HG02870 (cell line): ENCODE data around the gene PRODH2.

ENCODE experiments used
- ATAC-seq: cut with Tn5 transposase; IDR thresholded peaks from one replicate; pipeline ENCODE4 v1.9.1; 2021; ENCODE audit warnings: mild to moderate bottlenecking, moderate library complexity; ENCODE audit not compliant: unreplicated experiment

PRODH2 gene

DNA sequence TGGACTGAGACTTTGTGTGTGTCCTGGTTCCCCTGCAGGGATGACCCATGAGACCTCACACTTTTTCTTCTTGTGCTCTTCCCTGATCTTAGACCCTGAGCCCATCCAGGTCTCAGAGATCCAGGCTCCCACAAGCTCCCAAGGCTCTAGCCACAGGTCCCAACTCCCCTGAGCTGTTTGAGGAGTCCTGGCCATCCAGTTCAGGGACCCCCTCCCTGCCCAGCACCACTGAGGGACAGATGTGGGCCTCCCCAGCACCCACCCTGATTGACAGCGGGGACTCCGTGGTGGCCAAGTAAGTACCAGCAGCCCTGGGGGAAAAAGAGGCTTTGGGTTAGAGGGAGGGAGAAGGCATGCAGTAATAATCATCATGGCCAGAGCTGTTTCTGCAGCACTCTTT lies 52.9 kb downstream of the PRODH2 start:
- no peak for ATAC-seq

DNA sequence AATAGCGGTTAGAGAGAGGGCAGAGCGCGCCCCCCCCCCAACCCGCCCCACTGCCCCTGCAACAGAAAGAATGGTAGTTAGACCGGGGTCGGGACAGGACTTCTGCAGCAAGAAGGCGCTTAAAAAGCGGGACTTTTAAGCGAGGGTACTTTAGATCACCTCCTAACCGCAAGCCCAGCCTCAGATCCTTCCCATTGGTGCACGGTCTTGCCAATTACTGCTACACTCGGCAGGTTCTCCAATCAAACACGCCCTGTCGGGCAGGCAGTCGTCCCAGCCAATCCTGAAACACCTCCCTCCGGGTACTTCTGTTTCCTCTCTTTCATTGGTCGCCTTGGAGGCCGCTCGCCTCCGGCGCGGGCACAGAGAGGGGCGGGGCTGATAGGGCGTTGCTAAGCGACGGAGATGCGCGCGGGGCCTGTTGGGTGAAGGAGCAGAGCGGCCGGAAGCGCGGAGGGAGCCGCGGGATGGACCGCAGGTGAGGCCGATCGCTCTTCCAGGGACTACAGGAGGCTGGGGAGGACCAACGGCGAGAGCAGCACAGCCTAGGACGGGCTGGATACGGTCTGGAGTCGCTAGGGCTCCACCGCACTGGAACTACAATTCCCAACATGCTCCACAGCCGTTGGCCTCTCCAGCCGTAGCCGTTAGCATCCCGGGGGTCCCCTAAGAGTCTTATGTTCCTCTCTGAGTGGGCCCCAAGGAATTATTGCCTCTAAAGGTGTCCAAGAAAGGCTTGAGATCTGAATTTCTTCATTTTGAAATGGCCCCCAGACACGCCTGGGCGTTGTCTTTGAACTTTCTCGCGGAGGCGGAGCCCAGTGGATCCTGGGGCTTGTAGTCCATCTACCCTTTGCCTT lies 54.7 kb downstream of the PRODH2 start, which contains the start of gene PROSER3:
TSS of gene PROSER3 (plus strand) at position 428 of the 860 bp plus-strand sequence. CDS start at position 468, 40 bp downstream.
- ATAC-seq = peak; percentile 96

DNA sequence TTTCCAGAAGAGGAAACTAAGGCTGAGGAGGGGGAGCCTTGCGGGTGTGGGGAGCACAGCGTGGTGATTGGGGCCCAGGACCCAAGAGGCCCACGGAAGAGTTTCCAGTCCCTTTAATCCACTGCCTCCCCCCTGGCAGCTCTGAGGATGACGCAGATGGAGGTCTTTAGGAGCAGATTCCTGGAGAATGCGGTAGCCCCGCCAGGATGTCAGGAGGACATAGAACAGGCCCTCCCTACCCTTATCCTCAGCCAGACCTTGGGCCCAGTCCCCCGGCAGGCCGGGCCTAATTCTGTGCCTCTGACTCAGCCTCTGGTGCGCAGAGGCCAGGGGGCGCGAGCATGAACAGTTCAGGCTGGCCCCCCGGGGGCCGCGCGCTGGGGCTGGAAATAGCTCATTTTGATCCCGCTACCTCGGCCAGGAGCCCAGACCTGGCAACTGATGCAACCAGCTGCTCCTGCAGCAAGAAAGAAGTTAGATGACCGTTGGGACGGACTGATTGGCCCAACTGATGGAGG lies 55.4 kb downstream of the PRODH2 start:
- no peak for ATAC-seq

DNA sequence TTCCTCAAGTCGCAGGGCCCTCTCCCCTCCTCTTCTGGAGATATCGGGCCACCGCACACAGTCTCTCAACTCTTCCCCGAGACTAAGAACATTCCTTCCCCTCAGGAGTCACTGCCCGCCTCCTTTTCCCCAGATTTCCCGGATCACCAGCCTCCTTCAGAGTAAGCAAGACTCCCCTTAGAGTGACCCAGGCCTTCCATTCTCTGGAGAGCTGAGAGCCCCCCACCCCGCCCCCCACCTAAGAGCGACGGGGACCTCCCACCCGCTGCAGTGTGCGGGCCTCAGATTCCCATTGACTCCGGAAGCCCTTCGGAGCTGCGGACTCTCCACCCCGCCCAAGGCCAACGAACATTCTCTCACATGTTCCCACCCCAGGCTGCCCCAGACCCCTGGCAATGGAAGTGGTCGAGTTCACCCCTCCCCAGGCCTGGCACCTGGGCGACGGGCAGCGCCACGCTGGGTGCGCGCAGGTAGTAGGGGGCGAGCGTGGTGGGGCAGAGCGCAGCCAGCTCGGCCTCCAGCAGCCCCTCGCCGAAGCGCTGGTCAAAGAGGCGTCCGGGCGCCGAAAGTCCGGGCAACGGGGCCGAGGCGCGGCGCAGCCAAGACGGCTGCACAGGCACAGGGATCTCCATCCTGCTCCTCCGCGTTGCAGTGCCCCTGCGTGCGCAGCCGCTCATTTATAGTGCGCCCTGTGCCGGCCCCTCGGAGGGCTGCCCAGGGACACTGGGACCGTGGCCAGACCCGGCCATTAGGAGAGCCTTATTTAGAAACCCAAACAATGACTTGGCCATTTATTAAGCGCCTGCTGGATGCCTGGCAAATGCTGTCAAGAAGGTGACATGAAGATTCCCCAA lies 56.0 kb downstream of the PRODH2 start, which contains the start of gene HSPB6:
TSS of gene HSPB6 (minus strand) at position 653 of the 854 bp plus-strand sequence. CDS start at position 632, 21 bp downstream.
- no peak for ATAC-seq

DNA sequence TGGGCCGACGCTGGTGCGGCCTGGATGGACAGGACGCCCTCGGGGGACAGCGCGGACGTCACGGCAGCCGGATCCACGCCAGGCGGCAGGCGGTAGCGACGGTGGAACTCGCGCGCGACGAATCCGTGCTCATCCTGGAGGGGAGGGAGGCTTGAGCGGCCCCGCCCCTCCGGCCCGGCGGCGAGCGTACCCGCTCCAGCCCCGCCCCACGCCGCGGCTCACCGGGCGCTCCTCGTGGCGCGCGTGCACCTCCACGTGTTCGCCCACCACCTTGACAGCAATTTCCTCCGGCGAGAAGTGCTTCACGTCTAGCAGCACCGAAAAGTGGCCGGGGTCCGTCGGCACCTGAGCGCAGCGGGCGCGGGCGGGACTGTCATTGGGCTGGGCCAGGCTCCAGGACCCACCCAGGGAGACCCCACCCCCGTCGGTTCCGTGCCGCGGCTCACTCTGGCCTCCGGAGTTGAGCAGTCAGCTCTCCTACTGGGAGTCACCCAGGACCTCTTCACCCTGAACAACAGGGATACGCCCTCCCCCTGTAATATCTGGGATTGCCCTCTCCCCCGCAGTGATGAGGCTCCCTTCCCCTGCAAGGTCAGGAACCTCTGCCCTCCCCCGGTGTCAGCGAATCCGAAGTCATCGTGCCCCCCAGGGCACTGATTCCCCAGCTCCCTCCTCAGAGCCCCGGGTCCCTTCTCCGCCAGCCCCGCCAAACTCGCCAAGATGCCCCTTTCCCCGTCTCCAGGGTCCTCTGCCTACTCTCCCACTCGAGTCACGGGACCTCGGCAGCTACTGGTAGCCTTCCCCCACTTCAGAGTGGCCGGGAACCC lies 56.9 kb downstream of the PRODH2 start:
- ATAC-seq = no peak

DNA sequence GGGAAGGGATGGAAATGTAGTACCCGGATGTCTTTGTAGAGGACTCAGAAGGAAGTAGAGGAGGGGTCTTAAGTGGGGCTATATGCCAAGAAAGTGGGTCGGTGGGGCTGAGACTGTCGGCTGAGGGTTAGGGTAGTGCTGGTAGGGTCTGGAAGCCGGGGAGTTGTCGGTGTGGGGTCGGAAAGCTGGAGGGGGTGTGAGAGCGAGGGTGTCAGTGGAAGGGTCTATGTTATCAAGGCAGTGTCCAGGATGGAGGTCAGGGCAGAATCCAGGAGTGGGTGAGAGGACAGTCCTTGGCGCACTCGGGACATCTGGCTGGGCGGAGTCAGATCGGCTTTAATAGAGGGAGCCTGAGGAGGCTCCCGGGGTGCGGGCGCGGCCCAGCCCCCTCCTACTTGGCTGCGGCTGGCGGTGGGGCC lies 57.5 kb downstream of the PRODH2 start:
- no peak for ATAC-seq

DNA sequence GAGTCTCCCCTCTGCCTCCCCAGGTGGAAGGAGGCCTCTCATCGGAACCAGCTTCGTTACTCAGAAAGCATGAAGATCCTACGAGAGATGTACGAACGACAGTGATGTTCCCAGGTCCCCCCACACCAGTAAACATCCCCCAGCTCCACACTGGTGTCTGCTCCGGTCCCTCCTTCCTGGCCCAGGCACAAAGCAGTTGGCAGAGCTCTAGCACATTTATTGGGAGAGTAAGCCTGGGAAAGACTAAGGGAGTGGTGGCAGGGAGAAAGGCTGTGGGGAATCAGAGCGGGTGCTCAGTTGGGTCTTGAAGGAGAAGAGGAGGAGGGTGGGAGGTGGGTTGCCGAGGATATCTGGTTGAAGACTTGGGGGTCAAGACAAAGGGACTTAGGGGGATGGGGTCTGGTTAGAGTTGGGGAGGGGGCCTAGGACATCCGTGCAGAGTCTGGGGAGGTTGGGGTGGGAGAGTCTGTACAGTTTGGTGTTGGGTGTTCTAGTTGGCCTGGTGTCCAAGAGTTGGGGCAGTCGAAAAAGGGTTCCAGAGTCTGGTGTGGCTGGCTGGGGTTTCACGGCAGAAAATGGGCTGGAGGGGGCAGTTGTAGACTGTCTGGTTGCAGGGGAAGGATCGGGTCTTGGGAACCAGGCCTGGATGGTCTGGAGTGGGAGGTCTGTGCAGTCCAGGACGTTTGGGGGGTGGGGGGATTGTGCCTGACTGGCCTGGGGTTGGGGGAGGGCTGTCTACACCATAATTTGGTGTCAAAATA lies 58.1 kb downstream of the PRODH2 start:
- ATAC-seq = no peak

DNA sequence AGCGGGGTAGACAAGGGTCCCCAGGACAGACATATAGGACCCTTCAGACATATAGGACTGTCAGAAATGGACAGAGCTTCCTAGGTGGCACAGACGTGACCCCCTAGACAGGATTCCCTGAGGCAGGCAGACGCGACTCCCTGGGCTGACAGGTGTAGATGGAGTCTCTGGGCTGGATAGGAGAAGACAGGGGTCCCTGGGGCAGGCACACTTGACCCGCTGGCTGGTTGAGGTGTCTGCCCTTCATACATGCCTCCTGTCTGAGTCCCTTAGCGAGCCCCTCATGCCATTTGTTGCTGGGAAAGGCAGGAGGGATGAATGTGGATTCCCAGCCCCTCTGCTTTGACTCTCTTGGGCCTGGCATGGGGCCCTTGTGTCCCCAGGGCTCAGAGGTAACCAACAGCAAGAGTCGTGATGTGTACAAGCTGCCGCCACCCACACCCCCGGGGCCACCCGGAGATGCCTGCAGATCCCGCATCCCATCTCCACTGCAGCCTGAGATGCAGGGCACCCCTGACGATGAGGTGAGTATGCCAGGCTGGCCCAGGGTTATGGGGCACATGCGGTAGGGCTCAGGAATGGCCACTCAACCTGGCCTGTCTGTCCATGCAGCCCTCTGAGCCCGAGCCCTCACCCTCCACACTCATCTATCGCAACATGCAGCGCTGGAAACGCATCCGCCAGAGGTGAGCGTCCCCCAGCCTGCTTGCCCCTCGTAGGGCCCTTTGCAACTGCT lies 58.8 kb downstream of the PRODH2 start:
- no peak for ATAC-seq

DNA sequence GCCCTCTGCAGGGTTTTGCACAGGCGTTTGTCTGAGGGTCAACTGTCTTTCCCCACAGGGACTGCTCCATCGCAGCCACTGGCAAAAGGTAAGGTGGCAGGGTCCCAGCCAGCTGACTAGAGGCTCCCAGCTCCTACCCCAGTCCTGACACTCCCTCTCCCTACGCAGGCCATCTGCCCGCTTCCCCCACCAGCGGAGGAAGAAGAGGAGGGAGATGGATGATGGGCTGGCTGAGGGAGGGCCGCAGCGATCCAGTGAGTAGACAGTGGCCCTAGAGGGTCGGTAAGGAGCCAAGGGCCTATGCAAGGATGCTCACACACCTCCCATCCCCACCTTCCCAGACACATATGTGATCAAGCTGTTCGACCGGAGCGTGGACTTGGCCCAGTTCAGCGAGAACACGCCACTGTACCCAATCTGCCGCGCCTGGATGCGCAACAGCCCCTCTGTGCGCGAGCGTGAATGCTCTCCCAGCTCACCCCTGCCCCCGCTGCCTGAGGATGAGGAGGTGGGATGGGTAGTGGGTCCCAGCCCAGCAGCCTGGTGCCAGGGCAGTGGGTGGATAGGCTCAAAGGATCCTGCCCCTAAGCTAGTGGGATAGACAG lies 59.8 kb downstream of the PRODH2 start:
- no peak for ATAC-seq

DNA sequence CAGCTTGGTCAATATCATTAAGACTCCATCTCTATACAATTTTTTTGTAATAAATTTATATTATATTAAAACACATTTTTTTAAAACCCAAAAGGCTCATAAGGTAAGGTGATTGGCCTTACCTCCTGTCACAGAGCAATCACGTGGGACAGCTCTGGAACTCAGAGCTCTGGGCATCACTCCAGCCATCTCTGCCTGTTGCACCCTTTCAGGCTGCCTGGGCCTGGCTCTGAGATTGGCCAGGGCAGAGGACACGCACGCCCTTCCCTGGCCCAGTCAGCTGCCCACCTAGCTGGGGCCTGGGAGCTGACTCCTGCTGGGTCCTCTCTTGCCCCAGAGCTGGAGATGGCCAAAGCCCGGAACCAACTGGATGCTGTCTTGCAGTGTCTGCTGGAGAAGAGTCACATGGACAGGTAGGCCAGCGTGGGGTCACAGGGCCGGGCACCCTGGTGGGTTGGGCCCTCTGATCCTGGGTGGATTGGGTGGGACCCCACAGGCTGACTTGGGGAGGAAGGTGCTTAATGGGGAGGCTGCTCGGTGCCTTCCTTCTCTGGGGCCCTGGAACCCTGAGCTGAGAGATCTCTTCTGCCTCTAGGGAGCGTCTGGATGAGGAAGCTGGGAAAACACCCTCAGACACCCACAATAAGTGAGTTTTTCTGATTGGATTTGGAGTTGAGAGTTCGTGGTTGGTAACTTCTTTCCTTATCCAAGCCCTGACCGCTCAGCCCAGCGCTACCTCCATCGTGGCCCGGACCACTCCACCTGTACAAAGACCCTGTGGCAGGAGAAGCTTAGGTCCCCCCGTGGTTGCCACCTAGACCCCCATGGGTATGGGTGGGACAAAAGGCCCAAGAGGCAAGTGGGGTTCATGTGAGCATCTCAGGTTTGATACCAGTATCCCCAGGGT lies 60.6 kb downstream of the PRODH2 start:
- no peak for ATAC-seq

DNA sequence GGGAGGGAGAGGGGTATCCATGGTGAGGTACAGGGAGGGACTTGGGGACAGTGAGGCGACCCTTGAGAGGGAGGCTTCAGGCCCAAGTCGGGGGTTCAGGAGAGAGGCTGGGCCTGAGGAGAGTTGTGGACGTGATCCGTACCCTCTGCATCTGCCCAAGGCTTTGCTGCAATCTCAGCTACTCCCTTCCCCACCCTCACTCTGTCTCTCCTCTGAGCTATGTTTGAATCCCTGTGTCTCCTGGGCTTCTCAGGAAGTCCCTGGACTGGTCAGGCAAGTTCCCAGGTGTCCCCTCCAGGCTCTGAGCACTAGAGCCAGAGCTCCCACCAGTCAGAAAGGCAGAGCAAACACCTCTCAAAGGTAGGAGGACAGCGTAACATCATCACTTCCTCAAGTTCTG lies 62.5 kb downstream of the PRODH2 start:
- ATAC-seq = no peak
